ENCODE data around the gene CKMT2. TPM values are rescaled to one million over a fixed set of nuclear protein-coding genes. Genes with fewer than 3 reads are reported as not detected.

Gene CKMT2
- total RNA-seq, 6 experiments from 2014 or later = not detected

DNA sequence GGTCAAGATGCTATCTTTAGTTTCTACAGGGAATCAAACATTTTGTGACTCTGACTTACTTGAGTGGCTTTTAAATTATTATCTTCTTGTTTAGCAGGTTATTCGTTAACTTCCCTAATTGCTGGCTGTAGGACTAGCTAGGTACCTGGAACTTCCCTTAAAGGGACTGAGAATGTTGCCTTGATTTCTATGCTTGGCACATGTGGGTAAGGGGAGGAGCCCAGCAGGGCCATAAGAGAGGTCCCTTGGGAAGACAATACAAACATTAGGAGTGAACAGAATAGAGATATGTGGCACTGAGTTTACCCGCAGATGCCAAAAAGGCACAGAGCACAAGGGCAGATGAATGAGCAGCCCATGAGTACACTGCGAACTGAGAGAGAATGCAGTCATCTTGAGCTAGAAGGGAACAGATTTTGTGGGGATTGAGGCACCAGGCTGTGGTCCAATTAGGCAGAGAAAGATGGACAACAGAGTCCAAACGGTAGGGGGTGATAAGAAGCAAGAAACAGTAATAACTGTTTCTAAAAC lies 9.8 kb downstream of the CKMT2 start:
- H3K4me3 Mint-ChIP-seq = no peak overlapping the region
- H3K4me1 Mint-ChIP-seq (ENCODE audit: low read depth) = peaks cover 10% of the 10 kb centered on the region
- TF ChIP-seq, protein P1, sequence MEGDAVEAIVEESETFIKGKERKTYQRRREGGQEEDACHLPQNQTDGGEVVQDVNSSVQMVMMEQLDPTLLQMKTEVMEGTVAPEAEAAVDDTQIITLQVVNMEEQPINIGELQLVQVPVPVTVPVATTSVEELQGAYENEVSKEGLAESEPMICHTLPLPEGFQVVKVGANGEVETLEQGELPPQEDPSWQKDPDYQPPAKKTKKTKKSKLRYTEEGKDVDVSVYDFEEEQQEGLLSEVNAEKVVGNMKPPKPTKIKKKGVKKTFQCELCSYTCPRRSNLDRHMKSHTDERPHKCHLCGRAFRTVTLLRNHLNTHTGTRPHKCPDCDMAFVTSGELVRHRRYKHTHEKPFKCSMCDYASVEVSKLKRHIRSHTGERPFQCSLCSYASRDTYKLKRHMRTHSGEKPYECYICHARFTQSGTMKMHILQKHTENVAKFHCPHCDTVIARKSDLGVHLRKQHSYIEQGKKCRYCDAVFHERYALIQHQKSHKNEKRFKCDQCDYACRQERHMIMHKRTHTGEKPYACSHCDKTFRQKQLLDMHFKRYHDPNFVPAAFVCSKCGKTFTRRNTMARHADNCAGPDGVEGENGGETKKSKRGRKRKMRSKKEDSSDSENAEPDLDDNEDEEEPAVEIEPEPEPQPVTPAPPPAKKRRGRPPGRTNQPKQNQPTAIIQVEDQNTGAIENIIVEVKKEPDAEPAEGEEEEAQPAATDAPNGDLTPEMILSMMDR (IDR thresholded peaks at IDR 0.05) = no peak
- no peaks in the 10 kb centered on the region for H3K27me3 Mint-ChIP-seq (ENCODE audit: insufficient read depth)
- no peak for DNase-seq
- H3K36me3 Mint-ChIP-seq (ENCODE audit: low read depth) = no peaks in the 10 kb centered on the region
- H3K9me3 Mint-ChIP-seq = no peaks in the 10 kb centered on the region
- no peak overlapping the region for H3K27ac Mint-ChIP-seq

DNA sequence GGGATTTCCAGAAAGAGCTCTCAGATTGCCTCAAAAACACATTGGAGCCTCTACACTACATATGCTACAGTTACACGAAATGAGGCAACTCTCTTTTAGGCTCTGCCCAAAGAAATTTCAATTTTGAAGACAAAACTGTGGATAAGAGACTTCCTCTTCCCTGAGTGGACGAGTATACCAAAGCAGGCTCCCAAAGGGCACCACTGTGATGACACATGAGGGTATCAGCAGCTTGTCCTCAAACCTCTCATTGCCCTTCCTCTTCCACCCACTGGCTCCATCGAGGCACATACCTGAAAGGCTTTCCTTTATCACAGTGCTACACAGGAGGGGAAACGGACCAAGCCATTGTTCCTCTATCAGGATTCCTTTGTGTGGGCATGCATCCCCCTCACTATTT lies 11.3 kb downstream of the CKMT2 start:
- TF ChIP-seq, protein P1 (IDR thresholded peaks at IDR 0.05) = no peak
- no peak for DNase-seq
- Mint-ChIP-seq H3K27me3 (ENCODE audit: insufficient read depth) (no peaks in the 10 kb centered on the region), H3K4me1 (ENCODE audit: low read depth) (peaks cover 16% of the 10 kb centered on the region), H3K27ac (no peak overlapping the region), H3K4me3 (no peak overlapping the region), H3K9me3 (no peaks in the 10 kb centered on the region), H3K36me3 (ENCODE audit: low read depth) (no peaks in the 10 kb centered on the region)

- H3K36me3 Mint-ChIP-seq (ENCODE audit: low read depth) = peaks cover 9% of the 10 kb centered on the region
- TF ChIP-seq, protein P1 (IDR thresholded peaks at IDR 0.05) = no peak
- H3K27ac Mint-ChIP-seq = no peak overlapping the region
- no peak overlapping the region for H3K4me3 Mint-ChIP-seq
- DNase-seq = no peak
- peaks cover 16% of the 10 kb centered on the region for H3K4me1 Mint-ChIP-seq (ENCODE audit: low read depth)
- no peaks in the 10 kb centered on the region for H3K27me3 Mint-ChIP-seq (ENCODE audit: insufficient read depth)
- H3K9me3 Mint-ChIP-seq = no peaks in the 10 kb centered on the region
Measured at GRCh38 chr5:81245871-81246235, 12.7 kb downstream of the CKMT2 start.

- TF ChIP-seq, protein P1 (IDR thresholded peaks at IDR 0.05) = no peak
- Mint-ChIP-seq H3K27ac (no peak overlapping the region), H3K36me3 (ENCODE audit: low read depth) (peaks cover 9% of the 10 kb centered on the region), H3K9me3 (no peaks in the 10 kb centered on the region), H3K4me3 (no peak overlapping the region), H3K4me1 (ENCODE audit: low read depth) (peaks cover 16% of the 10 kb centered on the region), H3K27me3 (ENCODE audit: insufficient read depth) (no peaks in the 10 kb centered on the region)
- no peak for DNase-seq
Measured at GRCh38 chr5:81246697-81247096, 13.6 kb downstream of the CKMT2 start.

GRCh38 chr5:81247441-81247972 lies 14.4 kb downstream of the CKMT2 start:
- no peak overlapping the region for H3K4me3 Mint-ChIP-seq
- TF ChIP-seq, protein P1 (IDR thresholded peaks at IDR 0.05) = no peak
- H3K27ac Mint-ChIP-seq = no peak overlapping the region
- H3K27me3 Mint-ChIP-seq (ENCODE audit: insufficient read depth) = no peaks in the 10 kb centered on the region
- DNase-seq = peak; percentile 31
- no peaks in the 10 kb centered on the region for H3K9me3 Mint-ChIP-seq
- peaks cover 16% of the 10 kb centered on the region for H3K4me1 Mint-ChIP-seq (ENCODE audit: low read depth)
- H3K36me3 Mint-ChIP-seq (ENCODE audit: low read depth) = peaks cover 9% of the 10 kb centered on the region

Measured in HFFc6 (cell line).